Measurements from ENCODE around the gene SRXN1.

DNA sequence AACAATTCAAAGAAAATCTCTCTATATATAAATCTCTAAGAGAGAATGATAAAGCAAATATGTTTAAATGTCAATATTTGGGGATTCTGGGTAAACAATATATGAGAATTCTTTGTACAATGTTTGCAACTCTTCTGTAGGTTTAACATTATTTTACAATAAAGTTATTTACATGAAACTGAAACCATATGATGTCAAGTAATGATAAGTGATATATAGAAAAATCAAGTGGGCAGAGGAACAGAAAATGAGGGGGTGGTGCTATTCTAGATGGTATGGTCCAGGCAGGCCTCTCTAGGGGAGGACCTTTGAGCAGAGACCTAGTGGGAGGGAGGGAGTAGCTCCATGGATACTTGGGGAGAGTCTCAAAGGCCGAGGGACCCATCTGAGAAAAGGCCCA is 39.0 kb upstream of the SRXN1 start:
- TF ChIP-seq, protein P1, sequence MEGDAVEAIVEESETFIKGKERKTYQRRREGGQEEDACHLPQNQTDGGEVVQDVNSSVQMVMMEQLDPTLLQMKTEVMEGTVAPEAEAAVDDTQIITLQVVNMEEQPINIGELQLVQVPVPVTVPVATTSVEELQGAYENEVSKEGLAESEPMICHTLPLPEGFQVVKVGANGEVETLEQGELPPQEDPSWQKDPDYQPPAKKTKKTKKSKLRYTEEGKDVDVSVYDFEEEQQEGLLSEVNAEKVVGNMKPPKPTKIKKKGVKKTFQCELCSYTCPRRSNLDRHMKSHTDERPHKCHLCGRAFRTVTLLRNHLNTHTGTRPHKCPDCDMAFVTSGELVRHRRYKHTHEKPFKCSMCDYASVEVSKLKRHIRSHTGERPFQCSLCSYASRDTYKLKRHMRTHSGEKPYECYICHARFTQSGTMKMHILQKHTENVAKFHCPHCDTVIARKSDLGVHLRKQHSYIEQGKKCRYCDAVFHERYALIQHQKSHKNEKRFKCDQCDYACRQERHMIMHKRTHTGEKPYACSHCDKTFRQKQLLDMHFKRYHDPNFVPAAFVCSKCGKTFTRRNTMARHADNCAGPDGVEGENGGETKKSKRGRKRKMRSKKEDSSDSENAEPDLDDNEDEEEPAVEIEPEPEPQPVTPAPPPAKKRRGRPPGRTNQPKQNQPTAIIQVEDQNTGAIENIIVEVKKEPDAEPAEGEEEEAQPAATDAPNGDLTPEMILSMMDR (IDR thresholded peaks at IDR 0.05) = no peak
- TF ChIP-seq POLR2A (IDR thresholded peaks at IDR 0.05) = no peak
